CD4-positive, alpha-beta T cell treated with Interferon alpha-2 for 1 hour (primary cell): ENCODE results near the gene RFX3.
A peak's percentile ranks its signal among the peaks of the same experiment; 100 is the strongest.

Source experiments
- DNase-seq, 2 donors: peaks; one replicate each; pipeline ENCODE4 v3.0.0-alpha.2; 2020 to 2022

RFX3 gene

DNA sequence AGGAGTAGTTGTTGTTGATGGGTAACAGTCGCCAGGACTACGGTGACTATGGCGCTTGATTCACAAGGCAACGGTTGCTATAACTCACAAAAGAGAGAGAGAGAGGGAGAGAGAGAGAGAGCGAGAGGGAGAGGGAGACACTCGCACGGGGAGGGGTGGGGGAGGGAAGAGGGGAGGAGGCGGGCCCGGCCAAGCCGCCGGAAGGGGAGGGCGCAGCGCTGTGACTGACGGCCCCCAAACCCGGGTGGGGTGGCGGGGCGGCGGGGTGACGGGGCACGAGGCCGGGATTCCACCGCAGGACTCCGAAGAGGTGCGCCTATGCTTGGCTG is at the start of gene RFX3:
Gene RFX3, minus strand, starts transcription at position 166 of the 329 bp plus-strand sequence. CDS start 130,413 bp downstream, outside the sequence.
- DNase-seq: peak; percentile 94 to 95

DNA sequence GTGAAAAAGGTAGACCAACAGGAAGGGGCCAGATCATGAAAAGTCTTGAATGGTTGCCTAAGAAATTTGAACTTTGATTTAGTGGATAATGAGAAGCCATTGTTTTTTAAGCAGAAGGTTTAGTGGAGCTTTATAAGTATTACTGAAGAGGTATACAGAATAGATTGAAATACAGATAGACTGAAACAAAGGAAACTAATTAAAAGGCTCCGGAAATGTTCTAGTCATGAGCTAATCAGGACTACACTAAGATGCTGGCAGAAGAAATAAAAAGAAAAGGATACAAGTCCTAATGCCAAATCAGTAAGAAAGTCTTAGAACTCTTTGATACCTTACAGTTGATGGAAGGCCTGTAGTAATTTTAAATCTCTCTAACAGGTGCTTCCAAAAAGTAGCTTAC is 45.7 kb upstream of the RFX3 start:
- DNase-seq: no peak

DNA sequence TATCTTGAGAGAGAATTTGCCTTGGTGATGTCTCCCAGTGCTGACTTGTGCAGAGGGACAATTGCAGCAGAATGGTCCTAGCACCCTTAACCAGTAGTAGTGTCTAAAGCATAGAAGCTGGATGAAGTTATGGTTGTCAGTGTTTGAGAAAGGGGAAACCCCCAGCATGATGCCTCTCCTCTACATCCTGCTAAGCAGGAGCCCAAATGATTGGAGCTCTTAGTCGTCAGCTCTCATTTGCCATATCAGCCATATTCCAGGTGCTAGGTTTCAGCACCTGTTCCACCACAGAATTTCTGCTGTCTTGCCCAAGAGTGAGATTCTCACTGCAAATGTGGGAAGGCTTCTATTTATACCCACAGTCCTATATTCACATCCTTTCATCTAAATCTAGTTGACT is 43.7 kb upstream of the RFX3 start:
- DNase-seq: no peak

DNA sequence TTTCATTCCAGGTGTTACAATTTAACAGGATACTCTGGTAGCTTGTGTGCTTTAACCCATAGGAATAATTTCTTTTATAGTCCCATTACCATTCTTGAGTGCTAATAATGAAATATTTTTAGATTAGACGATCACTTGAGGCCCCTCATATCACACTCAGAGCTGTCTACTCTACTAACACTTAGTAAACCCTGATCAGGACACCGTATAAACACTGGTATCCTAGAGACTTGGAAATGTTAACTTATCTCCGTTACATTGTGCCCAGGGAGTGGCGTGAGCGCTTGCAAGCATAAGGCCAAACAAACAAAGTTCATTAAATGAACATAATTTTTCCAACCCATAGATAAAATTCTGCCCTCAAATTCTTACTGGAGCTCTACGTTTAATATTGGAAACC is 42.2 kb upstream of the RFX3 start:
- DNase-seq: no peak

DNA sequence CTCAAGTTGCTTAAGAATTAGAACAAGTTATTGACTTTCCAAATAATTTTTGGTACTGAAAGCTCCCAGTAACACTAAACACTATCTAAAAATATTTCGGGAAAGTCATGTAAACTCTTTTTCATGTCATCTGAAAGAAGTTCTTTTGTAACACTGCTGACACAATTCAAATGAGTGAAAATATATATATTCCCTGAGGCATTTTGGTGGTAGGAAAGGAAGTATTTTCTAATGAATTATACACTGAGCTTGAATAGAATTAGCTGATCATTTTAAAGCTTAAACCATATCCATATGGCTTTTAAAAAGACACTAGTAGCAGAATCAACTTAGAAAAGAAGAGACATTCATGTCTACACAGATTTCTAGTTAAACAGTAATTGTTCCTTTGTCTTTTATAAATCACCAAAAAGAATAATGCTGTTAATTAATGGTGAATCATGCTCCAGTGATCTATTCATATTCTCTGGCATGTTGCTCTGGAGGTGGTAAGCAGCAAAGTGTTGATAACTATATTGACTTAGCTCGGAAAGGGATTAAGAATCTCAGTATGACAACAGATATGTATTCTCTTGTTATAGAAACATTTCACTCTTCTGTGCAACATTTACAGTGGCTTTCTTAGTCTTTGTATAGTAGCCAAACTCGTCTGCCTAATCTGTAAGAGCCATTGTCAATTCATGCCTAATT is 27.4 kb upstream of the RFX3 start:
- DNase-seq: no peak

DNA sequence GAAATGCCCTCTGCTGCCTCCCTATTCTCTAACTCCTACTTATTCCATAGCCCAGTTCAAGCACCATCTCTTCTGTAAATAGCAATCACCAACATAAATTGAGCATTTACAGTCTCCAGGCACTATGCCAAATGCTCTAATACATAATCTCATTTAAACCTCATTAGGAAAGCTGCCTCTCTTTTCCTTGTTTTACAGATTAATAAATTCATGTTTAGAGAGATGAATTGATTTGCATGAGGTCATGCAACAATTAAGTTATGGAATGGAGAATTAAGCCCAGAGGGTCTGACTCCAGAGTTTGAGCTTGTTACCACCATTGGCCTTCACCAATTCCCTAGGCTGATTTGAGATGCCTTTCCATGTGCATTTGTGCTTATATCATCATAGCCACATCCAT is 23.4 kb upstream of the RFX3 start:
- no peak for DNase-seq

DNA sequence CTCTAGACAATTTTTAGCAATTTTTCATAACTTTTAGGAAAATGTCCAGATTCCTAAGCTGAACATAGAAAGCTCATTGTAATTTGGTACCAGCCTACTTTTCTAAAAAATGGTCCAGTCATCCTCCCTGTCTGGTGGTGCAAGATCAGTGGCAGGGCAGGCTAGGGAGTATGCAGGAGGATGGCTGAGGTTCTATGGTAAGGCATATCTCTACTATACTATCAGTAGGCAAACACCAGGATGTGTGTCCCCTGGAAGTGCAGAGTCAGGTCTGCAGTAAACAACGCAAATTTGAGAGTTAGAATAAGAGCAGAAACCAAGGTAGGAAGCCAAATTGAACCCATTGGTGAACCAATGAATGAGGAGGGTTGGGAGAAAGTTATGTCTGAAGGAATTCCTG is 22.8 kb upstream of the RFX3 start:
- no peak for DNase-seq

DNA sequence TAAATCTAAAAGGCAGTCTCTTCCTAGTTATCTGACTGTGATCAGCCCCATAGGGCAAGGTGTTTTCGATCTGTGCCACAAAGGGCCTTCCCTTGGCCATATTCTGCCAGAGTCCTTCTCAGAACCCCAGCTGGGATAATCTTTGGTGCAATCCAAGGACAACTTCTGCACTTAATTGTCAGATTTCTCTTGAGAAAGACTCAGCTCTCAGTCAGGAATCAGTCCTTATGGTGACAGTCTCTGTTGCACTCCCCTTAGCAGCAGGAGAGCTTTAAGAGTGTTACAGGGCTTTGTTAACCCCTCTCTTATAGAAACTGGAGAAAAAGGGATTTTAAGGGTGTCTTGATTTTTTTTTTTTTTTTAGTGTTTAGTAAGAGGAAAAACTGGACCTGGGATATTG is 15.4 kb upstream of the RFX3 start:
- no peak for DNase-seq

DNA sequence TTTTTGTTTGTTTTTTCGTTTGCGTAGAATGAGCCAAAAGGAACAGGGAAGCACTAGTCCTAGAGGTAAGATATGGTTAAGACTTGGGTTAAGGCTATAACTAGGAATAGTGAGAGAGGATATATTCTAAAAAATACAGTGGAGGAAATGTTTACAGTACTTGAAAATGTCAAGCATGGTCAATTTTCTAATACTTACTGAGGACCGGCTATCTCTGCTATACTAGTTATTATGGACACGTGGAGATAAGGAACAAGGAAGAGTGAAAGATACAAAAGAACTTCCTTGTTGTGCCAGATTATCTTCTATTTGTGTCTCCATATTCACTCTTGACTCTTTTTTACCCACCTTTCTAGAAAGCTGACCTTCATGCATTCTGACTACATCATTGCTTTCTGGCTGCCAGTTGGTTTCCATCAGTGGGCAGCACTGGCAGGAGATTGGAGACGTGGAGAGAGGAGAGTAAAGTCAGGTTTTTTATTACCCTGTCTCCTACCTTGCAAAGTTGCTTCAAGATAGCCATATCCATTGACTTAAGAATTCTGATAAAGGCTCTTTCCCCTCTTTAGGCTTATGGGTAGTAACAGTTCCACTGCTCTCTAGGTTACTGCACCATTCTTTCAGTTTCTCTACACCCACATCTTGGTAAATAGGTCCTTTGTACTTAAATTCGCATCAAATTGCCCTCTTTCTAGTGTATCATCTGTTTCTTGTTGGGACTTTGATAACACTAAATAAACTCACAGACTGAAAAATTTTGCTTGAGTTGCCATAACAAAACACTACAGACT is 9.0 kb upstream of the RFX3 start:
- DNase-seq: no peak

DNA sequence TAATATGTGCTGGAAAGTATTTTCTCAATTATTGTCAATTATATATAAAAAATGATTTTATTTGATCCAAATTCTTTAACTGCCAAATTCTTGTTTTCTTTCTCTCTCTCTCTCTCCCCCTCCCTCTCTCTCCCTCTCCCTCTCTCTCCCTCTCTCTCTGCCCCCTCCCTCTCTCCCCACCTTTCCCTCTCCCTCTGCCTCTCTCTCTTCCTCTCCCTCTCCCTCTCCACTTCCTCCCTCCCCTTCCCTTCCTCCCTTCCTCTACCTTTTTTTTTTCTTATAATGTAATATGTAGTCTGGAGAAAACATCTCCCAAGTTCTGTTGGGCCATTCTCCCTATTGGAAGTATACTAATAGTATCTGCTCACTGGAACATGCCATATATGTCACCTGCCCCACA is 6.4 kb upstream of the RFX3 start:
- no peak for DNase-seq

DNA sequence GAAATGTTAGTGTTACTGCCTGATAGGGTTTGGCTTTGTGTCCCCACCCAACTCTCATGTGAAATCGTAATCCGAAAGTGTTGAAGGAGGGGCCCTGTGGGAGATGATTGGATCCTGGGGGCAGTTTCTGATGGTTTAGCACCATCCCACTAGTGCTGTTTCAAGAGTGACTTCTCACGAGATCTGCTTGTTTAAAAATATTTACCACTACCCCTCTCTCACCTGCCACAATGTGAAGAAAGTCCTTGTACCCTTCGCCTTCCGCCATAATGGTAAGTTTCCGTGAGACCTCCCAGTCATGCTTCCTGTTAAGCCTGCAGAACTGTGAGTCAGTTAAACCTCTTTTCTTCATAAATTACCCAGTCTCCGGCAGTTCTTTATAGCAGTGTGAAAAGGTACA is 2.6 kb upstream of the RFX3 start:
- peak; percentile 50 to 79 for DNase-seq

DNA sequence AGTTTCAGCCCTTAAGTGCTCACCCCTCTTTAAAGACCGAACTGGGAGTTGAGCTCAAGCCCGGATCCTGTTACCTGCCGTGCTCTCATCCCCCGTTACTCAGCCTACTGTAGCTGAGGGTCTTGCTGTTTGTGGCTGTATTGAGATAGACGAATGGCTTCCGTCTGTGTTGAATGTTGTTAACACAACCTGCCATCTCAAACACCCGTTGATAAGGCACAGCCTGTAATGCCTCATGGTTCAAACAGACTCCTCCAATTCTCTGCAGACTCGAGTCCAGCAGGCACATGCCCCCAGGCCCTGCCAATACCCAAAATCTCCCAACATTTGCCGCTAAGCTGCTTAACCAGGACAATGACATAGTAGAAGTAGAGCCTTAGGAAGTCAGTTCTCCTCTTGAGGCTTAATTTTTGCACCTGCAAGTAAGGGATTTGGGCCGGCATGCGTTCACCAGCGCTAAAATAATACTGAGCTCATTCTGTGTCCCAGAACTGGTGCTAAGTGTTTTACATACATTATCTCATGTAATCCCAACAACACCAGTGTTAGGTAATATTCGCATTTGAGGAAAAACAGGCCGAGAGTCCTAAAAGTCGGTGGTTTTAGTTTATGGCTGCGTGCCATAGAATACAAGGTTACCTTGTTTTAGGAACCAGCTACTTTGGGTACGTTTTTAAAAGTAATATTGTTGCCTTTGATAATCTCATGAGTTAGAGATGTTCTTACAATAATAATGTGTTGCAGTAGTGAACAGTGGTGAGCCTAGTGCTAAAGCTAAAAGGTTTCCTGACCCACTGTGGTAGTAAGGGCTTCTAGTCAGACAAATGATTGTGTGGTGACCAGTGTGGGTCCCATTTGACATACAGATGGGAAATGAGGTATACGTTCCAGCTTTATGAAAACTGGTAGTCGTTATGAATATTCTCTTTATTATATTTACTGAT is 1.5 kb upstream of the RFX3 start:
- peak in 1 of 2 donors; percentile 51 for DNase-seq

DNA sequence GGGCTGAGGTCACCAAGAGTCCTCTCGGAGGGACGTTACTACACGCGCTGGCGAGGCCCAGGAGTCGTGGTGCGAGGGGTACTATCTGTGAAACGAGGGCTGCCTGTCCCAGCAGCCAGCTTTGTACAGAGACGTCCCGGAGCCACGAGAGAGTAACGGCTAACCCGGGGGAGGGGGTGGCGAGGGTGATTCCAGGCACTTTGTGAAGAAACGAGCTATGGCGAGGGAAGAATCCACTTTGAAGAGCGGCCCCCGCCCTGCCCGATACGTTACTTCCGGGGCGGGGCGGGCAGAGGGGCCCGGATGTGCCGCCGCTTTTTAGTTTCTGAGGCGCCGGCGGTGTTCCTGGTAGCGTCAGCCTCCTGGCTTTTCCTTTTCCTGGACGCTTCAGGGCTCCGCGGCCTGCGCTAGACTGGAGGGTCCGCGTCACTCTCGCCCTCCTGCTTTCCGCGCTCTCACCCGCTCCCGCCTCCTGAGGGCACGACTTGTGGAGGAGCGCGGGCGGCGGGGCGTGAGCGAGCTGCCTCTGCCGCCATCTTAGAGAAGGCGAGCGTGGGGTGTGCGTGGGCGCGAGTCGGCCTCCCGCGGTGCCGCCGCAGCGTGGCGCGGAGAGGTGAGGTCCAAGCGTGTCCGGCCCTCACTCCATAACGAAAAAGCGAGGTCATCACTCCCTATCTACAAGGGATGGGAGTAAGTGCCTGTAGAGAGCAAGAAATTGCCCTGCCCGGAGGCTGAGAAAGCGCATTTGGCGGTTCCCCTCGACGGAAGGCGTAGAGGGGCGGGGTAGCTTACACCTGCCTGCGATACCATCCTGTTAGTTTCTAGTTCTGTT is 580 bp upstream of the RFX3 start:
- peak; percentile 88 to 92 for DNase-seq

DNA sequence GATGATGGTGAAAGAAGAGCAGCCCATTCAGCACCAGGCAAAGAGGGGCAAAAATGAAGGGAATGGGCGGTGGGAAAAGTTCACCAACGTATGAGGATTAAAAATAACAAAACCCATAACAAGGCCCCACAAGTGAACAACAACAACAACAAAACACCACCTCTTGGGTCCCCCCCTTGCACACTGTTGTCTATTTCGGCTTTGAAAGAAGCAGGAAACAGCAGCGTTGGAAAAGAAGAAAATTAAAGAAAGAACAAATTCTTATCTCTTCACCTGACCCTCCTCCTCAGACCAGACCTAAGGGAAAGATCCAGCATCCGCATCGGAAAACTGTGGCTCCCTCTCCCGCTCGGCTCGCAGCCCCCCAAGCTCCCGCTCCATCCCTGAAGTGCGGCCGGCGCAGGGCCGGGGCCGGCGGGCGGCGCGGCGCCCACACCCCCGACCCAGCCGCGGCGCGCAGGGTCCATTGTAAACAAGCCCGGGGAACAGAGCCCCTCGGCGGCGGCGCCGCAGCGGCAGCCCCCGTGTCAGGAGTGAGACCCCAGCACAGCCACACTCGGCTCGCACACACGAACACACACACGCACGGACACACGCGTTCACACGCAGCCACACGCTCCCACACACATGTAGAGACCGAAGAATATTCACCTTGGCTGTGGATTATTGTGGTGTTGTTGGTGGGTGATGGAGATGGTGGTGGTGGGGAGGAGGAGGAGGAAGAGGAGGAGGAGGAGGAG is 535 bp downstream of the RFX3 start:
- peak in 1 of 2 donors; percentile 45 for DNase-seq

DNA sequence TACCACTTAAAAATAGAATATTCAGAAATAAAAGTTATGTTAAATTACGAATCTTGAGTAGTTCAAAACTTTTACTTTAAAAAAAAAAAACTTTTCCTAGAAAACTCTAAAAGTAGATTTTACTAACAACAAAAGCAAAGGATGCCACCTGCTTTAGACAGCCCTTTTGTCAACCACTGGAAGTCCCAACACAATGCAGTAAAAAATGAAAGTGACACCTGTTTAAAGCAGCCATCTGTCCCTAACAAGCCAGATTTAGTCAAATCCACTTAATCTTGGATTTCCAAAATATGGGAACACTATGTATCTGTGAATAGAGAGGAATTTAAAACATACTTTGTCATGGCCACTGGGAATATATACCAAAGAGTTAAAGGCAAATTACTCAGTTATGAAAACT is 3.8 kb downstream of the RFX3 start:
- DNase-seq: no peak

DNA sequence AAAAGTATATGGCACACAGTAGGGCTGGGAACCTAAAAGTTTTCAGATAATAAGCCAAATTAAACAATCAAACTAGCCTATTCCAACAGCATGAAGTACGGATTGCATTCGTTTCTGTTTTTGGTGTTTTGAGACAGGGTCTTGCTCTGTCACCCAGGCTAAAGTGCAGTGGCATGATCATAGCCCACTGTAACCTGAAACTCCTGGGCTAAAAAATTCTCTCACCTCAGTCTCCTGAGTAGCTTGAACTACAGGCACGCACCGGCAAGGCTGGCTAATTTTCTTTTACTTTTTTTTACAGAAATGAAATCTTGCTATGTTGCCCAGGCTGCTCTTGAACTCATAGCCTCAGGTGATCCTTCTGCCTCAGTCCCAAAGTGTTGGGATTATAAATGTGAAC is 5.2 kb downstream of the RFX3 start:
- DNase-seq: no peak

DNA sequence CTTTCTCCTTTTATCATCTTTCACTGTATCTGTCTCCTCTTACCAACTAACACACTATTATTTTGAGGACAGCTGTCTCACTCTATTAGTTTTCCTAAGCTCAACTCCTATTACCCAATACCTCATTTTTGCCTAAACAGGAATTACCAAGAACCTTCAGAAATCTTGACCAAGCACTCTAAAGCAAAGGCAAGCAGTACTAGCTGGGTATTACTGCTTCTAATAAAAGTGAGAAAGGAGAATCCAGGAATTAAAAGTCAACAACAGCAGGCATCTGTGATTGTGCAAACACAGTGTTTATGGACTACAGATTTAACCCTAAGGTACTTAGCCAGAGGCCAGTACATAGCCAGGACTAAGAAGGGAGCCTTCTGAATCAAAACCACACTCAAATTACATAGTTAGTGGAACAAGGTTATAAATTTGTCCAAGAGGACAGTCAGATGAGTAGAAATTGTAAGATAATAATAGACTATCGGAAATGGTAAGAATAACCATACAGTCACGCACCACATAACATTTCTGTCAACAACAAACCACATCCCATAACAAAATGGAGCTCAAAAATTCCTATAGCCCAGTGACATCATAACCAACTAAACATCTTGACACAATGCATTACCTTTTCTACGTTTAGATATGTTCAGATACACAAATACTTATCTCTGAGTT is 8.3 kb downstream of the RFX3 start:
- DNase-seq: no peak

DNA sequence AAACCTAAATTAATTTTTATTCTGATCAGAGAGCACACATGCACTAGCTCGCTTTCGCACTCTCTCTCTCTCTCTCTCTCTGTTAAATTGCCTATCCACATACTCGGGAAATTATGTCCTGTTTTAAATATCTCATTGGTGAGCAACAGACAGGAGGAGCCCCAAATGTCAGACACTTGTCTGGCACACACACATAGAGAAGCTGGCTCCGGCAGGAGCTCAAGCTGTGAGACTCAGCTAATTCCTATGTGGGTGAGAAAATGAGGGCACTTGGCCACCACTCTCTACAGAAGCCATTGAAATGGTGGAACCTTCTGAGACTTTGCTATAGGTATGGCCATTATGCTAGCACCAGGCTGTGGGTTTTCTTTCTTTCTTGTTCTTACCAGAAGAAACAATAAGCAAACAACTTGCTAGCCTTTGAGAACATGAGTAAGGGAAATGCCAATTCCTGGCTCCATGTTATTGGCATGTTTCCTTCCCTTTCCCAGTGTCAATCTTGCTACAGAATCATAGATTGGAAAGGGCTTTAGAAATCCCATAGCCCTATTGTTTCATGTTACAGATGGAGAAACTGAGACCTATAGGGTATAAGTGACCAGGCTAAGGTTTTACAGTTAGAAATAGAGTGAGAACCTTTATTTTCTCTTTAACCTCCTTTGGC is 9.0 kb downstream of the RFX3 start:
- no peak for DNase-seq

DNA sequence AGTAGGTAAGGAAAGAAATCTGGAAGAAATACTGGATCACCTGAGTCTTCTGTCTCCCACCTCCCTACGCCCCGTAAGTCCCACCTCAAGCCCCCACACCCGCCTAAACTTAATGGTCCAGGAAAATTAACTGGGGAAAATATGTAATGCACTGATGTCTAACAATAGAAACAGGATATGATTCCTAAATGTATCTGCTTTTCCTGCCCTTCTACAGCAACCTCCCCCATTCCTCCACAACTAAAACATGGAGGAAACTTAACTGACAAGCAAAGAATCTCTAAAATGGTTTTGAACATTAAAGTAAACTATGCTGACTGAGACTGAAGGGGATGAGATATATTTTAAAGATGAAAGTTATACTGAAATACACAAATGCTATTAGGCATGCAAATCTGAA is 10.4 kb downstream of the RFX3 start:
- no peak for DNase-seq

DNA sequence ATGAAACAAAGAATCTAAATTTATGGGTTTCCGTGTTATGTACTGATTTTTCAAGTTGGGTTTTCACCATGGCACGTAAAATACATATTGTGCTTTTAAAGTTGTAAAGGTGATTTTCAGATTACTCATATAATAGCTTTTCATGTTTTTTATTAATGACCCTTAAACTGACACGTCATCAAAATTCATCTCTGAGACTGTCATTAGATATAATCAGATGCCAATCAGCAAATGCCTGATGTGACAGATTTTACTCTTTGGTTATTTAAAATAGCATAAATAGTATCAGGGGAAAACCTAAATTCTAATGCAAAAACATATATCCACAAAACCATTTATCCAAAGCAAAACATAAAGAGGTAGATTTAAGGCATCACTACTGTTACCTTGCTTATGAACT is 11.0 kb downstream of the RFX3 start:
- DNase-seq: no peak
